GM21381 (cell line): ENCODE measurements around the gene HOXC9.

Source experiments
- ATAC-seq: cut with Tn5 transposase; IDR thresholded peaks from one replicate; pipeline ENCODE4 v1.9.1; 2021; ENCODE audit warnings: mild to moderate bottlenecking, moderate library complexity; ENCODE audit not compliant: unreplicated experiment

HOXC9 gene

DNA sequence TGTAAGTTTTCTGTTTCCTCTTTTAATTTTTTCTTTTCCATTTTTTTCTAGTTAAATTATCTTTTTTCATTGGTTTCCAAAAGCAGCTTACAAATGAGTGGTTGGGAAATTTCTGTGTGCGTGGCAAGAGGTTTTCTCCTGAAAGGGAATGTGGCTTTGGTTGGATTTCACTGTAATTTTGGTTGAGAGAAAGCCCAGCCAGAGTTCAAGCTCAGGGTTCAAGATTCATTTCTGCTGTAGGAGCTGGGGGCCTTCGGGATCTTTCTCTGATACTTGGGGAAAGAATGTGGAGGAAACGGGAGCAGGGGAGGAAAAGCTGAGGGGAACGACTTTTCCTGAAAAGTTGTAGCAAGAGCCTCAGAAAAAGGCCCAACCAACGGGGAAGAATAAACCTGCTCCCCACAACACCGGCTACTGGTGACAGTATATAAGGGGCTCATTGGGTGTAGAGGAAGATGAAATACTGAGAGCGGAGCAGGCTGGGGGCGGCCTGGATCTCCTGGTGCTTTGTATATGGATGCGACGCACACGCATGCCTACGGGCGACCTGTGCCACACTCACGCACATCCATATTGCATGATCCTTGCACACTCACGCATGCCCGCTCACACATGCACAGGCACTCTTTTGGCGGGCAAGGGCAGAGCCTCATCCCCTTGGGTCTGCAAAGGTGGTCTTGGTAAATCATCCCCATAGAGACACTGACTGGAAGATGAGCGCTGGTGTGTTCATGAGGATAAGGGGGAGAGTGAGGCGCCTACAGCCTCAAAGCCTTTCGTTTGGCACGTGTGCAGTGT, 13.1 kb upstream of the HOXC9 start:
- no peak for ATAC-seq

DNA sequence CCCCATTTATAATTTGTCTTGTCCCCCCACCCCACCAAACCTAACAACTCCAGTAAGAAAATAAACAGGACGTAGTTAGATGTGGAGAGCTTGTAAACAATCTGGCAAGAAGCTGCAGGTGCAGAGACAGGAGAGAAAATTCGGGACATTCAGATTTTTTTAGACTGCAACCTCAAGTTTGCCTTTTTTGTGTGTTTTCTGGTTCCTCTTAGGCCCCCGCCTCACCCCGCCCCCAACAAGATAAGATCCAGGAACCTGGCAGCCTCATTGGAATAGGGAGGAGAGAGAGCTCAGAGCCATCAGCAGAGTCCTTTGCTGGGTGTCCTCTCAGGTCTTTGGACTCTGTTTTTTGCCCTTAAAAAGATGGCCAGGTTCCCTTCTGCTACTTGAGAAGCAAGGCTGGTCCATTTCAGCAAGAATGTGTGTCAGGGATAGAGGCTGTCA, 12.2 kb upstream of the HOXC9 start:
- no peak for ATAC-seq

DNA sequence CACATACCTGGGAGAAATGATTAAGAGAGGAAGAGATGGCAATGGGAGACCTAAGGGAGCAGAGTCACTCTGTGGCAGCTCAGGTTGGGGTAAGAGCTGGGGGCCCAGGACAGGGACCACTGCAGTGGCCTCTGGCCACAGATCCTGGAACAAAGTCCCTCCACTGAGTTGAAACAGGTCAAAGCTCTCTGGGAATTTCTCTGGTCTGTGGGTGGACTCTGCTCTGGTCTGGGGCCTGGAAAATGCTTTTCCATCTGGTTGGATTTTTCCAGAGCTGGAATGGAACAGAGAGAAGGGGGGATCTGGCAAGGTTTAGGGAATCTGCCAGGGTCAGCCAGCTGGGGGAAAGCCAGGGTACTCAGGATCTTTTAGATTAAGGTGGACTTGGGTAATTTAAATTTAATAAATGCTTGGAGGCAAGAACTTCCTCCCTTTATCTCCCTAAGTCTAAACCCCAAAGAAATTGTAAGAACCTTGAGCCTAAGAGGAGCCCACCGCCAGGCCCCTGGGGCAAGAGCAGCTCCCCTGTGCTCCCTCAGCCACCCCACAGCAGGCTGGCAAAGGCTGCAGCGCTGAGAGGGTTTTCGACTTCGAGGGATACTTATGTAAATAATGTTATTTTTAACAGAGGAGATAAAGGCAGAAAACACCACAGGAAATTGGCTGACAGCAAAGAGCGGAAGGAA, 11.3 kb upstream of the HOXC9 start:
- no peak for ATAC-seq

DNA sequence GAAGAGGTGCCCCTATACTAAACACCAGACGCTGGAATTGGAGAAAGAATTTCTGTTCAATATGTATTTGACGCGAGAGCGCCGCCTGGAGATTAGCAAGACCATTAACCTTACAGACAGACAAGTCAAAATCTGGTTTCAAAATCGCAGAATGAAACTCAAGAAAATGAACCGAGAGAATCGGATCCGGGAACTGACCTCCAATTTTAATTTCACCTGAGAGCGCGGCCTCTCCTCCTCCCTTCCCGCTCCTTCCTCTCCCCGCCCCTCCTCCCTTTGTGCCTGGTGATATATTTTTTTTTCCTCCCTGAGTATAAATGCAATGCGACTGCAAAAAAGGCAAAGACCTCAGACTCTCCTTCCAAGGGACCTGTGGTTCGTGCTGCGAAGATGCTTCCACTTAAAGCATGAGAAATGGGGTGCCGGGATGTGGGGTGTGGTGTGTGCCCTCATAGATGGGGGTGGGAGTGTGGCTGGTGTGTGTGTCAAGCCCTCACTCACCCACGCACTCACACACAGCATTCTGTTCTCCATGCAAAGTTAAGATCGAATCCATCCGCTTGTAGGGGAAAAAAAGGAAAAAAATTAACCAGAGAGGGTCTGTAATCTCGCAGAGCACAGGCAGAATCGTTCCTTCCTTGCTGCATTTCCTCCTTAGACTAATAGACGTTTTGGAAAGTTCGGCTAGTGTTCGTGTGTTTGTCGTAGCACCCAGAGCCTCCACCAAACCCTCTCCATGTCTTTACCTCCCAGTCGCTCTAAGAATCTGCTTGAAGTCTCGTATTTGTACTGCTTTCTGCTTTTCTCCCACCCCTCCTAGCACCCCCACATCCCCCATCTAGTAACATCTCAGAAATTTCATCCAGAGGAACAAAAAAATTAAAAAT, 10.5 kb upstream of the HOXC9 start:
- no peak for ATAC-seq

DNA sequence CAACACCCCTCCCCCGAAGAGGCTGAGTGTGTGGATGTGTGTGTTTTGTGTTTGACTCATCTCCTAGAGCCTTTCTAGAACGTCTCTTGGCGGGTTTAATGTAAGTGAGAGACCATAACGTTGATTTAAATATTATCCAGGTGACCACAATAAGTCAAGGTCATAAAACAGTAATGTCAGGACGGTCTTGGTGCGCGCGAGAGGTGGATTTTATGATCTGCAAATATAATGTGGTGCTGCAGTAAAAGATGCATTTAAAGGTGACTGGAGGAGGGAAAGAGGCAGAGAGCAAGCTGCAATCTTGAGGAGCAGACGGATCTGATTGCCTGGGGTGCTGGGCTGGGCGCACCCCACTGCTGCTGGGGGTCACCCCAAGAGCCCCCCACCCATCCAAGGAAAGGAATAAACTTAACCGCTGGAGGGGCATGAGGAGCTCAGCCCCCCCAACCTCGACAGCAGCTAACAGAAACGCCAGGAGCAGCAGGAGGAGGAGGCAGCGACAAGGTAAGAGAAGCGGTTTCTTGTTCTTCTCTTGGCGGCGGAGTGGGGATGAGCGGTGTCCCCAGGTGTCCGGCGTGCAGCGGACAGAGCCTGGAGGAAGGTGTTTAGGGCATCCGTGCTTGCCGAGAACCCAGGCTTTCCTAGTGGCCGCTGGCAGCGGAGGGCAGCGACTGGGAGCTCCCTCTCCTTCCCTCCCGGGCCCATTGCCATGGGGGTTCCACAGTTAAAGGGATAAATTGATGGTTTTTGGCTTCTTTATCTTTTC, 9.5 kb upstream of the HOXC9 start:
- ATAC-seq: no peak

DNA sequence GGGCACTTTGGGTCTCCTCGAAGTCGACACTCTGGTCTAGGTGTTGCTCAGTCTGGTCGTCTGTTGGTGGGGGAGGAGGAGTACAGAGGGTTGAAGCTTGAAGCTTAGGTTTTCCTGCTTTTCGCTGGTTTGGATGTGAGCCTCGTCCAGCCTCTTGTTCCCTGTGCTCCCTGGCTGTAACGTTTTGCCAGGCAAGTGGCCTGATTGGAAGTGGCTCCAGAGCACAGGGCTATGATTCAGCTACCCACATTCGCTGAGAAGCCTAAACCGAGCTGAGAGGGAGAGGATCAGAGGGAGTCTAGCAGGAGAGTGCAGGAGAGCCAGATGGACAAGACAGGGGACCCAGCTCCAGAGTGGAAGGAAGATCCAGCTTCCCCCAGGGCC, 8.9 kb upstream of the HOXC9 start:
- no peak for ATAC-seq

DNA sequence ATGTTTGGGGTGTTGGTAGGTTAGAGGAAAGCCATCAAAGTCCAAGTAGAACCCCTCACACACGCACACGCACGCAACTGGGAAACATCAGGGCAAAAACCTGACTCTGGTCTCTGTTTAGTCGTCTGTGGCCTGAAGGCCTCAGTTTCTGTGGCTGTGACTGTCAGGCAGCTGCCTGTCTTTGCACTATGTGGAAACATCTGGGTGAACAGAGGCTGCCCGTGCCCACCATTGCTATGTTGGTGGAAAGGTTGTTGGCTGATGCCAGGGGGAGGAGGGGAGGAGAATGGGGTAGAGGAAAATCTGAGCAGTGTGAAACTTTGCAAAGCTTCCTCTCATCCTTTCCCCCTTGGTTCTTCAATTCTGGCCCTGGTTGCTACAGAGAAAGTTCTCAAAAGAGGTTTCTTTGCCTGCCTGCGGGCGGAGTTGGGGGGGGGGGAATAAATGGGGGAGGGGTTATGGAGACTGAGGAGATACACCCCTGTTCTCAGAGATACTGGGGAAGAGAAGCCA, 7.5 kb upstream of the HOXC9 start:
- no peak for ATAC-seq

DNA sequence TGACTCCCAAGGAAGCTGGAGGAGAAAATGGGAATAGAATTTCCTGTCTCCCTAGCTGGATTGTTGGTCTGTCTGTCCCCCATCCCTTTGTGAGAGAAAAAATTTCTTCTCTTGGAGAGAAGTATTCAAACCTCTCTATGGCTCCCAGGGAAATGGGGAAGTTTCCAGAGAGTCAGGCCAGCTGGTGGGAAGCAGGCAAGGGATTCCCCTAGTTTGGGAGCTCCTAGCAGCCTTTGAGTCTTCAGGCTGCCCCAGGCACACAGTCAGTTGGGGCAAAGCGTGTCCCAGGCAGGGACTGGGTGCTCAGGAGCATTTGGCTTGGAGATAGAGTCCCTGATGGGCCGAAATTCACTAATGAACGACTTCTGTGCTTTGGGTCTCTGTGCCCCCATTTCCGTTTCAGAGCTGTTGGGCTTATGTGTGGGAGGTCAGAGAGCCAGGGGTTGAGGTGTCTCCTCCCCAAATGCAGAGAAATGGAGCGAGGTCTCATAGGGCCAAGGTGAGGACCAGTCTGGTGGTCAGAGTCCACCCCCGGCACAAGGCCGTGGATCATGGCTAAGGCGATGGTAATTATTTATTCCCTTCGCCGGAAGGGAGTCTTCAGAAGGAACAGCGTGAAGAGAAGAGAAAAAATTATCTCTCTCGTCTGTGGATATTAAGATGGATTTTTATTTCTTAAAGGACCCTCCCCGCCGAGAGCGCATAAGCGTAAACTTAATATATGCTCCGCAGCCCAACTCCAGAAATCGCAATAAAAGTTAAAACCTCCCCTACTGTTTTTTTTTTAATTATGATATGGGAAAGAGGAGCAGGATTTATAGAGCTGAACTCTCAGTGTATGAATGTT, 6.6 kb upstream of the HOXC9 start:
- ATAC-seq: no peak

DNA sequence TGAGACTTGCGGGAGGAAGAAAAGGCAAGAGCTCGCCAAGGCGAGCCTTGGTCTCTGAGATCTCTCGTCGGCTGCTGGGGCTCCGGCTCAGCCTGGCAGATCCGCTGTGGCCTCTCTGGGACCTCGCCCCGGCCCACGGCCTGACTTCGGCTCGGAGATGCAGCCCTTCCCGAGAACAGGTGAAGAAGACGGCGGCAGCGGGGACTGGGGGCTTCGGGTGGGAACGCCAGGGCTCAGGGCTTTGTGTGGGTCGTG, 6.0 kb upstream of the HOXC9 start:
- no peak for ATAC-seq

DNA sequence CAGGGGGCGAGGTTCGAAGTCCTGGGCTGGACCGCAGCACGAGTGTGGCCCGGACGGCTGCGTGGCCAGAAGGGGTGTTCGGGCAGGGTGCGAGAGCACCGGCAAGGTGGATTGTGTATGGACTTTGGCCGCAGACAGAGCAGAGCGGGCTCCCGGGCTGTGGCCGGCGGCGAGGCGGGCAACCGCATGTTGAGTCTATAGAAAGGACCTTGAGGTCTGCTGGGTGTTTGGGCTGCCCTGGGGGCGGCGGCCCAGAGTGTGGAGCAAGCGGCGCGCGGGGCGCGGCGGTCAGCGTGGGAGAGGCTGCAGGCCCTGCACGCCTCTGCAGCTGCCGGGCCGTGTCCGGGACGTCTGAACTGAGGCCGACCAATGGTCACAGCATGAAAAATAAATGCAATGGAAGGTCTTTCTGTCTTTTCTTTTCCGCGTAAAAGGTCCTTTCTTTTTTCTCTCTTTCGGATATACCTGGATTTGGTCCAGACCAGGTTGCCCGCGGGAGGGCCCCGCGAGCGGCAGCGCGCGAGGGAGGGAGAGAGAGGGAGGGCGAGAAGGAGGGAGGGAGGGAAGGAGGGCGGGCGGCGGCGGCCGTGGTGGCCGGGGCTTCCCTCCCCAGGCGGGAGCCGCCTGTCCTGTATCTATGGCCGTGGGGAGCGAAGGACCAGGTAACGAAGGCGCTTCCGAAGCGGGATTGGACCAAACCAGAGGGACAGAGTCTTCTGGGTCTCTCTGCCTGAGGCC, 5.5 kb upstream of the HOXC9 start:
- ATAC-seq: no peak

DNA sequence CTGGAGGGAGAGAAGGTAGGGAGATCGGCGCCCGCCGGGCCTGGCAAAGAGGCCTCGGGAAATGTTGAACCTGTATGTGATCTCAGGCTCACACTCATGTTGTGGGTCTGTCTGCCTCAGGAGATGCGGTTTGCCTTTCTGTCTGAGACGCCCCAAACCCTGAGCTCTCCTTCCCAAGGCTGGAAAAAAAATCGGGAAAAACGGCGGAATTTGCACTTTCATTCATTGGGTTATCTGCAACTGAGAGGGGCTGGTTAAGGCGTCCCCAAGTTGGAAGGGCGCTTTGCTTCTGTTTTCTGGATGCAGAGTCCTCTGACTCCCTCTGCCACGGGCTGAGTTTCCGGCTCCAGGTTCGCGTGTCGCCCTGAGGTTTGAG, 5.0 kb upstream of the HOXC9 start:
- no peak for ATAC-seq

DNA sequence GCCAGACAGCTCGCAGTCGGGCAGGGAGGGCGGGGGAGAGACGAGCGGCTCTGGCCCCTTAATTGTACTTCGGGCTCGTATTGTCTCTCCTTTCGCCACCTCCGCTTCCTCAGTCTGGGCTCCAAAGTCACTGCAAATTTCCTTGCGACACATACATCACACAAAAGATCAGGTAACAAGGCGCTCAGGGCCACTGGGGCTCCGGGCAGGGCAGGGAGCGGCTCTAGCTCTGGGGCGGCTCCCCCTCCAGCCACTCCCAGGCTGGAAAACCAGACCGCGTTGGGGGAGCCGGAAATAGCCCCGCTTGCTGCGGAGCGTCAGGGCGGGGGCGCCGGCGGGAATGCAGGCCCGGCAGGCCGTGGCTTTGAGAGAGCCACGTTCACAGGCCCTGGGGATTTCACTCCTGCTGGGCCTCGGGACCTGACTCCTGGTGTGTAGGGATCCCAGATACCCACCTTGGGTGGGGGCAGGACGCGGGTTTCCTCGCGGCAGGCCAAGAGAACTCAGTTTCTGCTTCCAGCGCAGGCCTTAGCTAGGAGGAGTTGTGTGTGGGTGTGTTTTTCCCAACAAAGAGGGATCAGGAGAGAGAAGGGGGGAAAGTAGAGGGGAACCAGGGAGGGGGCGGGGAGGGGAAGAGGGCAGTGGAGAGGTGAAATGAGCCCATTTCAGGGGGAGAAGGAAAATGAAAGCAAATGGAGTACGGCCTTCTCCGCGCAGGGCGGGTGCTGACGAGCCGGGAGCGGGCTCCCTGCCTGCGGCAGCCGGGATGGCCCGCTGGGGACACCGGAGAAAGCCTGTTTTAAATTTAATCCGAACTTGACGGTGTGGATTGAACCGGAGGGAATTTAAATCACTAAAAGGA, 4.4 kb upstream of the HOXC9 start:
- ATAC-seq: no peak

DNA sequence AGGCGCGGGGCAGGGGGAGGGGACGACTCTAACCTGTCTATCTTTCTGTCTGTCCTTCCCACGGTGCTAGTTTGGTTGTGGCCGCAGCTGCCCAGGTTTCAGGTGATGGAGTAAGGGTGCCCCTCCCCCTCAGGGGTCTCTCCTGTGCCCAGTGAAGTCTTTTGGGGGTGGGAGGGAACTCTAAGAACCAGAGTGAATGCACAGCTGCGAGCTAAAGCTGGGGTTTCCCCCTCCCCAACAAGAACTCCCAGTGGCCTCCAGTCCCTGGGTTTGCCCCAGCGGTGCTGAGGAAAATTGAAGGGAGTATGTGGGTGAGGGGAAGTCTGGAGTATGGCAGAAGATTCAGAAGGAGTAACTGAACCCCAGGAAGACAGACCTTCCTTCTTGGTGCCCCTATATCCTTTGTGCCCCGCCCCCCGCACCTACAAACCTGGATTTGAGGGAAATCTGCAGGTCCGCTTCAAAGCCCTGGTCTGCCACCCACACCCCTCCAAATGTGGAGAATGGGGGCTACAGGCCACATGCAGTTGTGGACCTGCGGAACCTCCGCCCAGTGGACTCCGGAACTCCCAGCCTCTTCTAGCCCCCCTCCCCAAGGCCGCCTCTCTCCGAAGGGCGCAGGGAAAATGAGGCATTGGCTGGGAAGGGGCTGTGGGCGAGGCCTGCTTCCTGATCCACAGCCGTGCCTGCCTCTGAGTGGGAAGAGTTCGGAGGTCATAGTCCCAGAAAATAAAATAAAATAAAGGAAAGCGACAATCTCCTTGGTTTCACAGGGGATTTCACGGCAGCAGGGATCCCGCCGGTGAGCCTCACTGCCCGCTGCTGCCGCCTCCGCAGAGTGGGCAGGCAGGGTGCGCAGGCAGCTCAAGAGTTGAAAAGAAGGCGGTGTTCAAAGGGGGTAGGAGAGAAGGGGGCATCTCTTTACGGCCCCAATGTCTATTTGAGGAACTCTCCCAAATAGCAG, 3.4 kb upstream of the HOXC9 start:
- no peak for ATAC-seq

DNA sequence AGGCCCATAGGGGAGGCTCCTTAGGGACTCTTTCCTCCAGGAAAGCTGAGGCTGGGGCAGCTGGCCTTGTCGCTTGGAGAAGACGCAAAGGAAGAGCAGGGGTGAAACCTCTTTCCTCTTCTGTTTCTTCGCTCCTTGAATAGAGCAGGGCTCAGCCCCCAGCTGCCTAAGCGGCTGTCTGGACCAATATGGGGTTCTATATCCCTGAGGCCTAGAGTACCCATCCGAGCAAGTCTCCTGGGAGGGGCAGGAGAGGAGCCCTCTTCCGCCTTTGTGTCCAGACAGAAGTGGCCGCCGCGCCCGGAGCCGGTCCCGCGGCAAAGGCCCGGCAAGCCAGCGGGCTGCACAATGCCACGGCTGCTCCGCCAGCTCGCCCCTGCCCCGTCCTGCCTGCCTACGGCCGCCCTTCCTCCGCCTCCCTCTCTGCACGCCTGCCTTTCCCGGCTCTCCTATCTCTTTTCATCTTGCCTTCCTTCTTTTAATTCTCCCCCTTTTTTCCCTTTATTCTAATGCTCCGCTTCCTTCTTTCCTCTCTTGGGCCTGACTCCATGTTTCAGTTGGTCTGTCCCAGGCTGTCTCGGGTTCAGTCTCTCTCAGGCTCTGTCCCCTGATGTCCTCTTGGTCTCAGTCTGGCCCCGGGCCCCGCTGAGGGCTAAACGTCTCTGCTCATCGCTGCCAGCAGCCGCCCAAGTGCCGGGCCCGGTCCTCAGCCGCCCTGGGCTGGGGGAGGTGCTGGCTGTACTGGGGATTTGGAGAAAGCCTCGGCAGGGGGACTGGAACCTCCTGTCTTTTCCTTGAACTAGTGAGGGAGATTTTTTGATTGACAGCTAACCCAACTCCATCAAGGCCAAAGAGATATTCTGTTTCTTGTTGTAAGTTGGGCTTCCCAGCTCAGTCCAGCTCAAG, 2.5 kb upstream of the HOXC9 start:
- ATAC-seq: no peak

DNA sequence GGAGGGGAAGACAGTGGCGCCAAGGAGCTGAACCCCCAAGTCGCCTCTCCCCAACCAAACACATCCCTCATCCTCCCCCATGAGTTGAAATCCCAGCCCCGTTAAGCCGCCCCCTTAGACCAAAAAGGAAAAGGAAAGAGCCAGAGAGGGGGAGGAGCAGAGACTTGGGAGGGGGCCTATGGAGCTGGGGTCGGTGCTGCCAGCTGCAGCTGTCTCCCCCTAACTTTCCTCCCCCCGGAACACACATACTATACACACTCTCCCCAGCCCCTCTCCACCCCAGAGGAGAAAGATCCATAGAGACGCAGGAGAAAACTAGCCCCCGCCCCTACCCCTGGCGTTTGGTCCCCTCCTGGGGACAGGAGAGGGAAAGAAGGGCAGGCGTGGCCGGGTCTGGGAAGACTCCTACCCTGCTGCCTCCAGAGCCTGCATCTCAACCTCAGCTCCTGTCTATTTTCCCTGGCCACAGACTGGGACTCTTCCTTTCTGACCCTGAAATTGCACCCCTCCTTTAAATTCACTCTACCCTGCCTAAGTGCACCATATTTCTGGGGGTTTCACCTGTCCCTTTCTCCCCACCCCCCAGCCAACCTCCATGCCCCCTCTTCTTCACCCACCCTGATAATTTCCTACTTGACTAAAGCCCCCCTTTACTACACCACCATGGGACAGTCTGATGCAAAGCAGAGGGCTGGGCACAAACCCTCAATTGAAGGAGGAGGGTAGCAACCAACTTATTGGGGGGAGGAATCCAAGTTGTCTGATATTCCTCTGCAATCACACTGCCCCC, 1.7 kb upstream of the HOXC9 start:
- ATAC-seq: no peak

DNA sequence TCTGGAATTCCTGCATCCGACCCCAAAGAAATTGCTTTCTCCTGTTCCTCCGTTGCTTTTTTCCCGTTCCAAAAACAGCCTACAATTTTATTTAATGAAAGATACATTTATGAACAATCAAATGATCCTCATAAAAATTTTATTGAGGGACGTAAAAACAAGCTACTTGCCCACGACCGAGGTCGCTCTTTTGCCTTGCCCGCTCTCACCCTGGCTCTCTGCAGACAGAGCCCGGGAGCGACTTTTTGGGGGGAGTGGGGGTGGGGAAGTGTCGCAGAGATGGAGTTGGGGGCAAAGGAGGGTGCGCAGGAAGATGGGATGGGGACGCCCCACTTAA, 1.1 kb upstream of the HOXC9 start:
- no peak for ATAC-seq
